HG03175 (cell line): ENCODE results near the gene GABBR2.

Experiments
- ATAC-seq: cut with Tn5 transposase; IDR thresholded peaks from one replicate; pipeline ENCODE4 v1.9.1; 2021; ENCODE audit warnings: mild to moderate bottlenecking, moderate library complexity; ENCODE audit not compliant: unreplicated experiment

Gene GABBR2

GRCh38 chr9:98708933-98709911 lies at the start of gene GABBR2:
Gene GABBR2, minus strand, starts transcription at chr9:98708935. Its CDS starts 198 bp downstream, at chr9:98708737.
- ATAC-seq, result no peak

DNA sequence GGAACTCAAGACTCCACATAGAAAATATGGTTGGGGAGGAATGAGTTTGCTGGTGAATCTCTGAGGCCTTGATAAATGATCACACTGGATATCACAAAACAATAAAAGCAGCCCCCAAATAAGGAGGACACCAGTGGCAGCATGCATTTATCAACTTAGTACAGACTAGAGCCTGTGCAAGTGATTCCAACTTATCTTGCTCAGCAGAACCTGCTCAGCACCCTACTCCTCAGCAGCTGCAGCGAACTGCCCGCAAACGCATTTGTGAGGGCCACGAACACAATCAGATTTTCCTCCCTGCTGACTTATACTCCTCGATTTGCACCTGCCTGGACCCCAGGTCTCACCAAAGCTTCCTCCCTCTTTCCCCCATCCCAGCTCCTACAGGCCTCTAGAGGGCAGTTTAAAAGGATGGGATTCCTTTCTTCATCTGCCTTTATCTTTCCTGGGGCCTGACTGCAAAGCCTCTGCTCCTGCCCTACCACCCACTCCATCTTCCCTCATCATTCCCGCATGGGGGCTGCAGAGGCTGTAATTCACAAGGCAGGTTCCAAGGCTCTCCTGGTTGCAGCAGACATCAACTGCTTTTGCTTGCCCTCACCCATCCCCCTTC lies 46.4 kb upstream of the GABBR2 start:
- ATAC-seq, result no peak

DNA sequence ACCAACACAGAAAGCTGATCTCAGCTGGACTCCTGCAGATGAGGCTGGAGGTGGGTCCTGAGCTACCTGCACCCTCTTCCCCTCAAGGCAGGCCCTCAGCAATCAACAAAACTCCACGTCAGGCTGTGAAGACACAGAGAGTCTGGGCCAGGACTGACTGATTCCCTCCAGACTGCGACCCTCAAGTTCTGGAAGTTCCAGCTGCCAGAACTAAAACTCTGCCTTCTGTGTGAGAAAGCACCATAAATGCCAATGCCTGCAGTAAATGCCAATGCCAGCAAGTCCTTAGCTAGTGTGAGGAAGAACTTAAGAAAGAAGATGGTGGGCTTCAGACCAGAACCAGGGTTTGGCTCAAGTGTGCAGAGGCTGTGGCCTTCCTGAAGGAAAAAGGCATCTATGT lies 42.5 kb upstream of the GABBR2 start:
- no peak for ATAC-seq

DNA sequence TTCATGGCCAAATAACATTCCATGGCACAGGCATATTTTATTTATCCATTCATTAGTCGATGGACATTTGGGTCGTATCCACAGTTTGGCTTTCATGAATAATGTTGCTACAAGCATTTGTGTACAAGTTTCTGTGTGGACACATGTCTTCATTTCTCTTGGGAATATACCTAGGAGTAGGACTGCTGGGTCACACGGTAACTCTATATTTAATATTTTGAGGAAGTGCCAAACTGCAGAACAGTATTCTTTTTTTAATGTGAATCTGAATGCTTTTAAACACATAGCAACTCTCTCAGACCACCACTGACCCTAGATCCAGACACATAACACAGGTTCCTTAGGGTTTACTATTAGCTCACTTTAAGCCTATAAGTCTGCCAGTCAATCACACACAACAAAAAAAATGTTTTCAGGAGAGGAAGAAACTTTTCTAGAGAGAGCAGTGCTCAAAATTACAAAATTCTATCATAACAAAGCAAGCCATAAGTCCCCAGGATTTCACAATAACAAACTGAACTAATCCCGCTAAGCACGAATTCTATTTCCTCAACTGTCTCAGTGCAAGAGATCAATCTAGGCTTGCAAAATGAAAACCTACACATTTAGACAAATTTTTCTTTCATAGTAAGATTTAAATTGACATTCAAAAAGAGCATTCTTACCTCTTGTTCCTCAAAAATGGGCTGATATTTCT lies 41.8 kb upstream of the GABBR2 start:
- ATAC-seq, result no peak

GRCh38 chr9:98747476-98747875 lies 38.7 kb upstream of the GABBR2 start:
- ATAC-seq, result no peak

- ATAC-seq, result no peak
Observed at GRCh38 chr9:98745470-98745869, 36.7 kb upstream of the GABBR2 start.

- no peak for ATAC-seq
Observed at GRCh38 chr9:98743818-98744611, 35.3 kb upstream of the GABBR2 start.

DNA sequence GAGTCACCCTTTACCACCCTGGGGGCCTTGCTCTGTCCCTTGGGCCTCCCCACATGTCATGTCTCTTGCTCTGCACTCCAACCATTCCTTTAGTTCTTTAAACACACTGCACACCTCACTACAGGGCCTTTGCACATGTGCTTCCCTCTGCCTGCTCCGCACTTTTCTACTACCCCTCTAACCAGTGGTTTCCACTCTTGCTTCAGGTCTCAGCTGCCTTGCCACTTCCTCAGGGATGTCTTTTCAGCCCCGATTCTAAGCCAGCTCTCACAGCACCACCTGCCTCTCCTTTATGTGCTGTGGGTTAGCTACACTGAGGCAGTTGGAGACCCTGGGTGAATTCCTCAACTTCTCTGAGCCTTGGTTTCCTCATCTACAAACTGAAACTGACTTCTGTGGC lies 34.6 kb upstream of the GABBR2 start:
- no peak for ATAC-seq

- ATAC-seq, result no peak
Observed at GRCh38 chr9:98742325-98743280, 33.9 kb upstream of the GABBR2 start.

DNA sequence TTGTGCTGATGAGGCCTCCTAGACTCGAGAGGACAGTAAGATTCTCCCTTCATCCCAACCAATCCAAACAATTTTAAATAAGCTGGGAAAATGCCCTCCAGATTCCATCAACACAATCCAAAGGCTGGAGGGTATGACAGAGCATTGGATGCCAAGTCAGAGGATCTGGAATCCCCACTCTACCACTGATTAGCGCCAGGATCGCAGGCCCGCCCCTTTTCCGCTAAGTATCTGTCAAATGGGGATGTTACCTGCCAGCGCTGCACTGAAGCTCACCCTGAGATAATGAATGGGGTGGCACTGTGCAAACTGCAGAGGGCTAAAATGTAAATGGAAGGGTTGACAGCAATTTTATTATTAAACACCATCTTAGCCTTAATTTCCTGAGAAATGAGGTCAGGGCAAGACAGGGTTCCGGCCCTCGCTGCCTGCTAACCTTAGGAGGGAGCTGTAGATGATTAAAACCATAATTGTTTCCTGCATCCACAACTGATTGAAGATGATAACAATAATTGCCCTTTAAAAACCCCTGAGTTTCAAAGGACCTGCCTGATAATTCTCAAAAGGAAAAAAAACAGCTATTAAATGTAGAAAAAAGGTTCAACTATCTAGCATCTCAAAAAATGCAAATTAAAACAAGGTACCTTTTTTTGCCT lies 31.6 kb upstream of the GABBR2 start:
- ATAC-seq, result no peak

GRCh38 chr9:98738741-98739140 lies 30.0 kb upstream of the GABBR2 start:
- no peak for ATAC-seq

DNA sequence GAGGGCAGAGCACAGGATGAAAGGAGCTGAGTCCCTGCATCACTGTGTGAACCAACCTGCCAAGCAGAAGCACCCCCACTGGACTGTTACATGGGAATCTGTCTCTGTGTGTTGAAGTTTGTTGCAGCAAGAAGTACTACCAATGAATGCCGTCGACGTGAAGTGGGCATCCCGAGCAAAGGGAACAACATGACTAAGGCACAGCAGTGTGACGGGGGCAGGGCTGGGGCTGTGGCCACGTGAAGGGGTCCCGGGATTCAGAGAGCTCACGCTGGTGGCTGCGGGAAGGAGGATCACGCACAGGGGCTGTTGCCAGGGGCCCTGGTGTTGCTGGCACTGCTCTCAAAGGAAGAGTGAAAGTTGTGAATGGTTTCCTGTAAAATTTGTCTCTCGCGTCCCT lies 27.5 kb upstream of the GABBR2 start:
- ATAC-seq, result no peak

- no peak for ATAC-seq
Observed at GRCh38 chr9:98732801-98733200, 24.1 kb upstream of the GABBR2 start.

DNA sequence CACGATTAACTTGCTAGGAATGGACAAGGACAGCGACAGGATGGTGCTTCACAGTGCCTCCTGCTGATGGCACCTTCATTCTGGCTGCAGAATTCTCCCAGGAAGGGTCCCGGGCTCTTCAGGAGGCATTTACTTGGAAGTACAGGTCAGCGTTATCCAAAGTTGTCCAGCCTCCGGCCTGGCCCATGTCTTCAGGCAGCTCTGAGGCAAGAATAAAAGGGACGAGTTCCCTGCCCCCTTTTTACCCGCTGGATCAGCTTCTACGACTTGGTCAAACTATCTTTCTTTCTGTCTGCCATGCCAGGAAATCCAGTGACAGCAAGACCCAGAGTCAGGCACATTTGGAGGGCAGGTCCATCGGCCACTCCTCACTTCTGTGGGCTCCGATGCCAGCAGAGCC lies 23.4 kb upstream of the GABBR2 start:
- ATAC-seq, result no peak

DNA sequence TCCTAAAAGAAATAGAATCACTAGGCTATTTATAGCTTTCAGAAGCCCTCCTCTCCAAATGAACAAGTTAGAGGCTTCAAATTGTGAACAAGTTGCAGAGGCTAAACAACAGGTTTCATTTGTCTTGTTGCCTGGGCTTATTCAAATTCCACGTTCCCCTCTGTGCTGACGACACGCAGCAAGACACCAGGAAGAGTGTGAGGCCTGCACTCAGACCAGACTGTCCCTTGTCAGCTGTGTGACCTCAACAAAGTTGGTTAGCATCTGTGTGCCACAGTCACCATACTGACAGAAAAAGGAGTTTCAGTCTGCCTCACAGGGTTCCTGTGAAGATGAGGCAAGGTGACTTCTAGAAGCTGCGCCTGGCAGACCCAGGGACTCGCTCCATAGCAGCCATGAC lies 22.1 kb upstream of the GABBR2 start:
- no peak for ATAC-seq

GRCh38 chr9:98728500-98728899 lies 19.8 kb upstream of the GABBR2 start:
- ATAC-seq, result no peak

DNA sequence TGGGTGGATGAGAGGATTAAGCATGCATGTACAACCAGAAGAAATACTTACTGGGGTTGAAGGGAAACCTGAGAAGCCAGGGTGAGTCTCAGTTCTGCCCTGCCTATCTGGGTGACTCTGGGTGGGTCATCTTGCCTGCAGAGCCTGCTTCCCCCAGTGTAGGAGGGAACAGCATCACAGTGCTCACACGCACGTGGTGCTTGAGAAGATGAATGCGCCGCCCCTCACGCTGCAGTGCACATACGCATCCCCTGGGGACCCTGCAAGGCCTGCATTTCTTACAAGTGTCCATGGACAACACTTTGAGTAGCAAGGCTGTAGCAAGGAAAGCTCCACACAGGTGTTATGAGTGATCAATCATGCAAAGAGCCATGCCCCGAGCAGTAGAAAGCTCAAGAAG lies 18.7 kb upstream of the GABBR2 start:
- no peak for ATAC-seq

DNA sequence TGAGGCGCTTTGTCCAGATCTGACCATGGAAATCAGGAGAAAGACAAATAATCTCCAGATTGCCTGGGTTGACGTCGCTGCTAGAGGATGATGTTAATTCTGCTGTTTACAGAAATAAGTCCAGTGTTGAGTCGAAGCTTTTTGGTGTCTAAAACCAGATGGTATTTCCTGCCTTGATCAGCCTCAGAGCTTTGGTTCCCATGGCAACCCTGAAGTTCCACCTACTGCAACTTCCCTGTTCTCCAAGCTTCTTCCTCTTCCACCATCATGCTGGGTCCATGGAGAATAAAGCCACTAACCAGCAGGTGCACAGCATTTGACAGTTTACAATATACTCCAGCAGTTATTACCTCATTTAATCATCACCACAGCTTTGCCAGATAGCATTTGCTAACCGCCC lies 18.0 kb upstream of the GABBR2 start:
- ATAC-seq, result no peak

DNA sequence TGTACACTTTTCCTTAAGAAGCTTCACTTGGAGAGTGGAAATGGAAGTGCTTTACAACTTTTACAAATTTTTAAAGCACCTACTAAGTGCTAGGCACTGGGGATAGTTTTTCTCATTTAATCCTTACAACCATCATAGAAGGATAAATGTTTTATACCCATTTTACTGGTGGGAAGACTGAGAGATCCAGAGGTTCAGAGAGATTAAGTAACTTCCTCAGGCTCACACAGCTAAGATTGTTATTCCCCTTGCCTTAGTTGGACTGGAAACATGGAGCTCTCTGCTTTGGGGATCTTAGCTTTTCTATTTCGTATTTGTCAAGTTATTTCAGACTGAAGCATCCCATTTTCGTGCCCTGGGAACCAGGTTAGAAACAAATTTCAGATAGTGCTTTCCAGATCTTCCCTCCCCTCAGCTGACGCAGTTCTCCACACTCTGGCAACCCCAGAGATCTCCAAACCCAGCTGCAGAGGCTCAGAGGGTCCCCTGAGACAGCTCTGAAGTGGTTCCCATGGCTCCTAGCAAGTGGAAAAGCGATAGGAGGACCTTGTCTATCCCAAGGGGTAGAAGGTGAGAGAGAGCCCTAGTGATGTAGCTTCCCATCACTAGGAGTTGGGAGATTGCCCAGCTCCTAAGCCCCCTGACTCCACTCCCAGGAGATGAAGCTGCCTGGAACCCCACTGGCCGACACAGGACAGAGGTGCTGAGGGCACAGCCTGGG lies 16.2 kb upstream of the GABBR2 start:
- ATAC-seq, result no peak
